AG04450 (cell line): ENCODE data around the gene C5. TPM values are rescaled to one million over a fixed set of nuclear protein-coding genes. Genes with fewer than 3 reads are reported as not detected.

Source experiments
- CTCF ChIA-PET: fragments of 300-600, 350-600 bp; formaldehyde crosslinking; extraction: SDS; loops from one replicate; lab custom pipeline; 2022; ENCODE audit warnings: antibody characterized with exemption, inconsistent platforms; lab: Charles Lee
- POLR2A ChIA-PET: fragments of 350-600 bp; formaldehyde crosslinking; extraction: SDS; loops from one replicate; lab custom pipeline; 2021; ENCODE audit warnings: antibody characterized with exemption, inconsistent platforms; lab: Yijun Ruan, JAX
- DNase-seq: peaks from one replicate; pipeline ENCODE4 v3.0.0-alpha.2; 2011; ENCODE audit warnings: low read depth, low spot score
- H3K27ac ChIP-seq: one replicate; pipeline ENCODE4 v1.5.1; 2012; ENCODE audit warnings: low read depth, low read length, control low read depth
- H3K27me3 ChIP-seq: one replicate; pipeline ENCODE4 v1.6.0; 2012; ENCODE audit warnings: low read length; ENCODE audit not compliant: control insufficient read depth, insufficient read depth
- H3K4me3 ChIP-seq: 2 replicates; pipeline ENCODE4 v1.5.1; 2011; ENCODE audit warnings: mild to moderate bottlenecking, low read depth, low read length, control low read depth
- H3K9me3 ChIP-seq: 2 replicates; pipeline ENCODE4 v1.5.1; 2012; ENCODE audit warnings: low read length; ENCODE audit not compliant: control insufficient read depth, insufficient read depth
- polyA plus RNA-seq: library from polyadenylated mRNA; depleted of rRNA; stranded (reverse); fragments of >200 nt; gene quantifications from 2 replicates; pipeline ENCODE4 v1.2.3, GENCODE V29; 2011
- TF ChIP-seq, protein P1 (sequence below): IDR thresholded peaks from 2 replicates; pipeline ENCODE4 v1.5.1; 2011; ENCODE audit warnings: low read depth, low read length, control low read depth, inconsistent platforms

The C5 gene
- polyA plus RNA-seq, 1 experiment: 2.2 TPM

- H3K27ac ChIP-seq: no peak overlapping the region
- no peak overlapping the region for H3K4me3 ChIP-seq
- TF ChIP-seq, protein P1, sequence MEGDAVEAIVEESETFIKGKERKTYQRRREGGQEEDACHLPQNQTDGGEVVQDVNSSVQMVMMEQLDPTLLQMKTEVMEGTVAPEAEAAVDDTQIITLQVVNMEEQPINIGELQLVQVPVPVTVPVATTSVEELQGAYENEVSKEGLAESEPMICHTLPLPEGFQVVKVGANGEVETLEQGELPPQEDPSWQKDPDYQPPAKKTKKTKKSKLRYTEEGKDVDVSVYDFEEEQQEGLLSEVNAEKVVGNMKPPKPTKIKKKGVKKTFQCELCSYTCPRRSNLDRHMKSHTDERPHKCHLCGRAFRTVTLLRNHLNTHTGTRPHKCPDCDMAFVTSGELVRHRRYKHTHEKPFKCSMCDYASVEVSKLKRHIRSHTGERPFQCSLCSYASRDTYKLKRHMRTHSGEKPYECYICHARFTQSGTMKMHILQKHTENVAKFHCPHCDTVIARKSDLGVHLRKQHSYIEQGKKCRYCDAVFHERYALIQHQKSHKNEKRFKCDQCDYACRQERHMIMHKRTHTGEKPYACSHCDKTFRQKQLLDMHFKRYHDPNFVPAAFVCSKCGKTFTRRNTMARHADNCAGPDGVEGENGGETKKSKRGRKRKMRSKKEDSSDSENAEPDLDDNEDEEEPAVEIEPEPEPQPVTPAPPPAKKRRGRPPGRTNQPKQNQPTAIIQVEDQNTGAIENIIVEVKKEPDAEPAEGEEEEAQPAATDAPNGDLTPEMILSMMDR: no peak
- no peaks in the 10 kb centered on the region for H3K9me3 ChIP-seq
- H3K27me3 ChIP-seq: no peaks in the 10 kb centered on the region
- POLR2A ChIA-PET: no interaction called here
- CTCF ChIA-PET: no interaction called here
- DNase-seq: no peak
Observed at GRCh38 chr9:120961936-120962335, 88.1 kb downstream of the C5 start.

DNA sequence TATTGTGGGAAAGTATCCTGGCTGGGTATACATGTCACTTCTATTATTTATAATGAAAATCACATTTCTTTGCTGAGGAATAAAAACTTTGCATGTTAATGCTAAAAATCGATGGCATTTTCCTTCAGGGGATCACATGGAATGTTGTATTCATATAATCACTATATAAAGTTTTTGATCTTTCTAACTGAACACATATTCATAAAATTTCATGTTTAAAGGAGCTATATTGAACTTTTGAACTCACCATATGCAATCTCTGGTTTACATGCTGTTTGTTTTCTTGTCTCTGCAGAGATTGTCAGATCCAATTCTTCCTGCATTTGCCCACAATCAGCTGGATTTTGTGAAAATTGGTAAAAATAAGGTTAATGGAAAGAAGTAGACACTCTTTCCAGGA lies 90.1 kb downstream of the C5 start:
- TF ChIP-seq, protein P1: no peak
- POLR2A ChIA-PET: interaction anchor here (0.5 kb wide), 1 partner anchor 250 kb away, joined by 3 read pairs; no protein-coding TSS in a partner anchor
- CTCF ChIA-PET: interaction anchor here (0.7 to 1.6 kb wide), 3 partner anchors 22 to 111 kb away, joined by 3 to 5 read pairs (median 4); no protein-coding TSS in a partner anchor

GRCh38 chr9:120956862-120957261 lies 93.2 kb downstream of the C5 start:
- TF ChIP-seq, protein P1: no peak
- Histone ChIP-seq H3K4me3 (no peak overlapping the region), H3K9me3 (no peaks in the 10 kb centered on the region), H3K27ac (no peak overlapping the region), H3K27me3 (no peaks in the 10 kb centered on the region)
- DNase-seq: no peak
- ChIA-PET POLR2A (no interaction called here), CTCF (interaction anchor here (1.0 kb wide), 1 partner anchor 20 kb away, joined by 4 read pairs; no protein-coding TSS in a partner anchor)

More for the DNA sequence above, 90.1 kb downstream of the C5 start:
- Histone ChIP-seq H3K27ac (no peak overlapping the region), H3K27me3 (no peaks in the 10 kb centered on the region), H3K9me3 (no peaks in the 10 kb centered on the region), H3K4me3 (no peak overlapping the region)
- DNase-seq: no peak

GRCh38 chr9:120951960-120952618 lies 98.0 kb downstream of the C5 start:
- TF ChIP-seq, protein P1: no peak
- Histone ChIP-seq H3K4me3 (no peak overlapping the region), H3K27me3 (peaks cover 3% of the 10 kb centered on the region), H3K9me3 (0 out of 2 replicates have a peak, but pooled peaks cover 3% of the 10 kb centered on the region), H3K27ac (no peak overlapping the region)
- CTCF ChIA-PET: interaction anchor here (1.0 to 1.6 kb wide), 3 partner anchors 9 to 33 kb away, joined by 4 to 6 read pairs (median 5); no protein-coding TSS in a partner anchor
- DNase-seq: no peak
- POLR2A ChIA-PET: no interaction called here
